COR-L47 (cell line): ENCODE measurements around the gene MMP28.

Source experiments
- DNase-seq: peaks from one replicate; lab custom pipeline; 2025; lab: John Stamatoyannopoulos, UW

Gene MMP28

DNA sequence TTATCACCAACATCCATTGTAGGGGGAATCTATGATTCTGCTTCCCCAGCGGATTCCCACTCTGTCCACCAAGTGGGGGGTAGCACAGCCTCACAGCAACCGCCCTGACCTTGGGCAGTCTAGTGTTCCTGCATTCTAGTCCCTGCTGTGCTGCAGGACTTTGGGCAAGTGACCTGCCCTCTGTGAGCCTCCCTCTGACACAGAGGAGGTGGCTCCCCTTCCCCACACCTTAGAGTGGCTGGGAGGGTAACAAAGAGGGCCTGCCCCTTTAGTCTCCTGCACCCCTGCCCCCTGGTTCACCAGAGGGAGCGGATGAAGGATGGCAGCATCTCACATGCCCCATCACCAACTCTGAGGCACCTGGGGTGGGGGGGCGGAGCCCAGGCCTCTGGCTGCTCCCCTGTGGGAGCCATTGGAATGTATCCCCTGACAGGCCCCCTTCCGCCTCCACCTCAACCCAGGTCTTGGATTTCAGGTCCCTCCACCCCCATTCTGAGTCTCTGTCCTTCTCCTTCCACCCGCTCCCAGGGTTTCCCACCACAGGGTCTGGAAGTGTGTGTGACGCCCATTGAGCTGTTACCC is 52.5 kb downstream of the MMP28 start:
- no peak for DNase-seq

DNA sequence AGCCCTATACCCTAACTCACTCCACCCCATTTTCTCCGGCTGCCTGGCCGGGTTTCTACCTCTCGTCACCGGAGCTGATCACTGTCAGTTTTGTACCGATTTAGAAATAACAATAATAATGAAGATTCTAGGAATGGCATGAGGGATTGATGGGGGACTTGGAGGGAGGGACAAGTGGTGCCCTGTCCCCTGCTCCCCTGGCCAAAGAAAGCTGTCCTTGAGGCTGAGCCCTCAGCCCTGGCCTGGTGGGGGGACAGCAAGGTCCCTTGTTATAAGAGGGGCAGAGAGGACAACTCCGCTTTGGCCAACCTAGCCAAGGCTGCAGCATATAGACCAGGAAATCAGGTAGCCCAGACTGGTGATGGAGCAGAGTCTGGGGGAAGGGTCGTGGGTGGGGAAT is 52.9 kb downstream of the MMP28 start:
- DNase-seq: no peak

DNA sequence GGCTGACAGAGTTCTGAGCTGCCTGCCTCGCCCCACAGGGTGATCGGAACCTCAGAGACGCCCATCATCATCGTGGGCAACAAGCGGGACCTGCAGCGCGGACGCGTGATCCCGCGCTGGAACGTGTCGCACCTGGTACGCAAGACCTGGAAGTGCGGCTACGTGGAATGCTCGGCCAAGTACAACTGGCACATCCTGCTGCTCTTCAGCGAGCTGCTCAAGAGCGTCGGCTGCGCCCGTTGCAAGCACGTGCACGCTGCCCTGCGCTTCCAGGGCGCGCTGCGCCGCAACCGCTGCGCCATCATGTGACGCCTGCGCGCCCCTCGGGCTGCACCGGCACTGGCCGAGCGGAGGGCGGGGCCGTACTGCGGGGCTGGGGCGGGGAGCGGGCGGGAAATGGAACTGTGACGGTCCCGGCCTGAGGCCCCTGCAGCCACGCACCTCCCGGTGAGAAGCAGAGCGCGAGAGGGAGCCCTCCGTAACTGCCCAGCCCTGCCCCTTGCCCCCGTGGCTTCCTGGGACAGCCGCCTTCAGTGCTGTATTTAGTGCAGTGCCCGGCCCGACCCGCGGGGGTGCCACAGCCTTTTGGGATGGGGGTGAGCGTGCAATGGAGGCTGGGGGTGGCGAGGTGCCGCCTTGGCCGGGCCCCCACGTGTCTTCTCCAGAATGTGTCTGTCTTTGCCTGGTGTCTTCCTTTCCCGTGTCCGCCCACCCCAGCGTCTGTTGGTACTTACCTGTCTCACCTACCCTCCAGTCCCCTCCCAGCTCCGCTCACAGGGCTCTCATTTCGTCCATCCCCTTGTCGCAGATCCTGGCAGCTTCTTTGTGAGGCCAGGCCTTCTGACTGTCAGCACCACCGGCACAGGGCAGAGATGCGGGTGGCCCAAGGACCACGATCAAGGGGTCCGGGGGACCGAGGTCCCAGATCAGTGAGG is 54.2 kb downstream of the MMP28 start:
- no peak for DNase-seq

DNA sequence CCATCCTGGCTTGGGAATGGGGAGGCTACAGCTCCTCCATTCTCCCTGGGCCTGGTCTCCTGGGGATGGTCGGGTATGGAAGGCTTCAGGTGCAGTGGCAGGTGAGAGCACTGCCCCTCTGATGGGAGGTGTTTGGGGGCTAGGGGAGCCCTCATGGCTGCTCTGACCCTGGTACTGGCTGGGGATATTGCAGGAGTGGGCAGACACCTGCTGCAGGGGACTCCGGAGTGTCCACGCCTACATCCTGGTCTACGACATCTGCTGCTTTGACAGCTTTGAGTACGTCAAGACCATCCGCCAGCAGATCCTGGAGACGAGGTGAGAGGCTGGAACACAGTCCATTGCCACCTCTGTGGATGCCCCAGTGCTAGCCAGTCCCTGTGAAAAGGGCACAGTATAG is 55.2 kb downstream of the MMP28 start:
- no peak for DNase-seq

DNA sequence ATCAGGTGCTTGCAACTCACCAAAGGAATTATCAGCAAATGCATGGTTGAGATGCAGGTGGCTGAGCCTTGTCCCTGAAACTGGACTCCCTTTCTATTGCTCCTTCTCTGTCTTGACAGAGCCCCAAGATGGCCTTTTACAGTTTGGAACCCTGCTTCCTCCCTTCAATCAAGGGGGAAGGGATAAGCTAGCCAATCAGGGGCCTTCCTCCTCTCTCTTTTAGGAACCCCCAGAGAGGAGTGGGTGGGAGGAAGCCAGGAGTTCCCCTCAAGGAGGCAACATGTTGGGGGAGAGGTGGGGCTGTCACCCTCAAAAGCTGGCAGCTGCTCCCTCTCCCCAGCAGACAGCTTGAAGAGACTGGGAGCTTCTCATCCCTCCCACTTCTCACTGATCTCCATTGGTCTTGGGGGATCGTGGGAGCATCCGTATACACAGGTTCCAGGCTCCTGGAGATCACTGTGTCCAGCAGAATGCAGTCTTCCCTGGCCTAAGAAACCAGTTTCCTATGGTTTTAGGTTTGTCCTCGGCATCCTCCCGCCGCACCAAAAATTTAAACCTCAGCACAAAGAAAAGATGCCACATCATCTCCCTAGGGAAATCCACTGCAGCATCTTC is 56.8 kb downstream of the MMP28 start:
- DNase-seq: no peak

DNA sequence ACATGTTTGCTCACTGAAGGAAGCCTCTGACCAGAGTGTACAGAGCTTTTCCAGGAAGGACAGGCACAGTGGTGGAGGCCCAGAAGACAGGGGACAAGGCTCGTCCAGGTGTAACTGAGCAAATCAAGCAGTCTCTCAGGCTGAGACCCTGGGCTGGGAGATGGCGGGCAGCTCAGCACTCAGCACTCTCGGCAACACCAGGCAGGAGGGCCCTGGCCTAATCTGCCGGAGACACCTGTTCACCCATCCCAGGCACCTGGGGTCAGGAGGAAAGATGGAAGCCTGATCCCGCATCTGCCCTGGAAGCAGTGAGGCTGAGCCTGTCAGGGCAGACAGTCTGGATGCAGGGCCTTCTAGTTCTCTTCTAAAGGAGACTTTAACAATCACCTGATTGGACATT is 59.2 kb downstream of the MMP28 start:
- DNase-seq: no peak

DNA sequence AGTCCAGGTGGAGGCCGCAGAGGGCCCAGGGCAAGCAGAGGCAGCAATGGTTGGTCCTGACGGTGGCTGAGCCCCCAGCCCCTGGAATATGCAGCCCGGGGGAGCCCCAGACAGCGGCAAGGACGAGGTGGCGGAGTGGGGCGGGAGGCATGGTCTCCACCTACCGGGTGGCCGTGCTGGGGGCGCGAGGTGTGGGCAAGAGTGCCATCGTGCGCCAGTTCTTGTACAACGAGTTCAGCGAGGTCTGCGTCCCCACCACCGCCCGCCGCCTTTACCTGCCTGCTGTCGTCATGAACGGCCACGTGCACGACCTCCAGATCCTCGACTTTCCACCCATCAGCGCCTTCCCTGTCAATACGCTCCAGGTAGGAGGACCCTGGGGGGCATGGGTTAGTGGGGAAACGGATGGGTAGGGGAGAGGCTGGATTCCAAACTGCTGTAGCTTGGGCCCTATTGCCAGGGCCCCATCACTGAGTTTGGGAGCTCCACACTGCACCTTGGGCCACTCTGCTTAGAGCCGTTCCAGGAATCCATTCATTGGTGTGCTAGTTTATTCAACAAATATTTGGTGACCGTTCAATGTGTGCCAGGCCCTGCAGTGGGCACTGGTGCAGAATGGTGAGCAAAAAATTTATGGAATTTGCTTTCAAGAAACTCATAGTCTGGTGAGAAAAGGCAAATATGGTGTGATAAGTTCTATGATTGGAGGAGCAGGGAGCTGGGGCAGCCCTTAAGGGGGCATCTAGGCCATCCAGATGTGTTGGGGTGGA is 60.2 kb downstream of the MMP28 start:
- DNase-seq: no peak

DNA sequence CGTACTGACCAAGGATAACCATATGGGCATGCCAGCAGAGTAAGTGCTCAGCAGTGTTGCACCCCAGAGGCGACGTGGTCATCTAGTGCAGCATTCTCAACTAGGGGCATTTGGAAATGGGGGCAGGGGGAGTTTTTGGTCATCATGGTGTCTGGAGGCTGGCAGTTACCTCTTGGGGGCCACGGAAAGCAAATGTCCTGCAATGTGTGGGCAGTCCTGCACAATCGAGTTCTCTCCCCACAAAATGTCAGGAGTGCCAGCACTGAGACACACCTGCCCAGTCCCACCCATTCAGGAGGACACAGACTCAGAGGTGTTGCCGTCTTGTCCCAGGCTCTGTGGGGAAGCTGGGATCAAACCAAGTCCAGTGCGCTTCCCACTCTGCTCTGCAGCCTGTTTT is 61.0 kb downstream of the MMP28 start:
- no peak for DNase-seq

DNA sequence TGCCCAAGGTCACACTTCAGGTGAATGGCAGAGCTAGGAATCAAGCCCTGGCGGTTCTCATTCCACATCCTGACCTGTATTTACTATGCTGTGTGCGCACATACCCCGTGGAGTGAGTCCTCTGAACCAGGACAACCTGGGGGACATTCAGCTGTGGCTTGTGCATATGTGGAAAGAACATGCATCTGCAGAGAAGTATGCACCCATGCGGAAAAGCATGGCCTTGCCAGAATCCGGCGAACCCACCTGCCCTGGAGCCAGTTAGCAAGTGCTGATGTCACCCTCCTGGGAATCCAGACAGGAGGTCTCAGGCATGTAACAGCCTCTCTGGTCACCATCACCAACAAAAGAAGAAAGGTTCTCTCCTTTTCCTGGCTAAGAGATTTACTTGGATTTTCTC is 62.1 kb downstream of the MMP28 start:
- DNase-seq: no peak

DNA sequence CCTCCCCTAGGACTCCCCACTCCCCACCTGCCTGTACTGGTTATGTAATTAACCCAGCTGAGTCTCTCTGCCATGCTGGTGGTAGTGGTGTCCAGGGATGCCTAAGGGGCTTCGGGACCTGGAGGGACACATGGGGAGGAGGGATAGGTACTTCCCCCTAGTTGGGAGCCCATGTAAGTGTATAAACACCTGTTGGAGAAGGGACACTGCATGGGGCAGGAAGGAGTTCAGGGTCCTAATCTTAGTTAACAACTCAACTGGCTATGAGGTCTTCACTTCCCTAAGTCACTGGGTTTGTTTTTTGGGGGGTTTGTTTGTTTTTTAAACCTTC is 62.7 kb downstream of the MMP28 start:
- DNase-seq: no peak

DNA sequence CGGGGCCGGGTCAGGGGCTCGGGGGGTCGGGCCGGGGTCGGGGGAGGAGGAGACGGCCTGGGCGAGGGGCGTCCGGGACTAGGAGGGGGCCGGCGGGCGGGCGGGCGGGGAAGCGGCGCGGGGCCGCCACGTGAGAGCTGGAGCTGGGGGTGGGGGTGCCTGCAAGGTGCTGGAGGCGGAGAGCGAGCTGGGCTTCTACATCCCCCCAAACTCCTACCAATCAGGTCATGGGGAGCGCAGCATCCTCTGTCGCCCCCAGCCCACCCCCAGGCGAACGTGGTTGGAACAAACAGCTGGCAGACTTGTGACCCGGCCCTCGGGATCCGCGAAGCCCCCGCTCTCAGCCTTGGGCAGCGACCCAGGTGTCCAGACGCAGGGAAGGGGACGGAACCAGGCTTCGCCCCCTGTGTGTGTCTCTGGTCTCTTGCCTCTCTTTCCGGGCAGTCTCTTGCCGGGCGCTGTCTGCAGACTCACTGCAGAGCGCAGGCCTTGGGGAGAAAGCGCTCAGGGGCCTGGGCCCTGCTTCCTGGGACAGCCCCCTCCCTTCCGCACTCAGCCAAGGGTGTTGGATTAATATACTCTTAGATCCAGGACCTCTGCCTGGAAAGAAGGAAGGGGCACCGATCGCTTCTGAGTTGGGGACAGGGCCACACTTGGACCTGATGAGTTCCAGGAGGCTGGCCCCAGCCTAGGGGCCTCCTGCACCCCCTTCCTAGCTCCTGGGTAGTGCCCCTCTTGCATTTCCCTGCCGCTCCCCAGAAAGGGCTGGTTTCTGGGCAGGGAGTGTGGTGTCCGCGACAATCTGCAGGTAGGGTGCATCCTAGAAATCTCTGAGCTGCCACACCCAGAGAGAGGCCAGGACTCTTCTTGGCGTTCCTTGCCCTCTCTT is 63.3 kb downstream of the MMP28 start:
- no peak for DNase-seq

DNA sequence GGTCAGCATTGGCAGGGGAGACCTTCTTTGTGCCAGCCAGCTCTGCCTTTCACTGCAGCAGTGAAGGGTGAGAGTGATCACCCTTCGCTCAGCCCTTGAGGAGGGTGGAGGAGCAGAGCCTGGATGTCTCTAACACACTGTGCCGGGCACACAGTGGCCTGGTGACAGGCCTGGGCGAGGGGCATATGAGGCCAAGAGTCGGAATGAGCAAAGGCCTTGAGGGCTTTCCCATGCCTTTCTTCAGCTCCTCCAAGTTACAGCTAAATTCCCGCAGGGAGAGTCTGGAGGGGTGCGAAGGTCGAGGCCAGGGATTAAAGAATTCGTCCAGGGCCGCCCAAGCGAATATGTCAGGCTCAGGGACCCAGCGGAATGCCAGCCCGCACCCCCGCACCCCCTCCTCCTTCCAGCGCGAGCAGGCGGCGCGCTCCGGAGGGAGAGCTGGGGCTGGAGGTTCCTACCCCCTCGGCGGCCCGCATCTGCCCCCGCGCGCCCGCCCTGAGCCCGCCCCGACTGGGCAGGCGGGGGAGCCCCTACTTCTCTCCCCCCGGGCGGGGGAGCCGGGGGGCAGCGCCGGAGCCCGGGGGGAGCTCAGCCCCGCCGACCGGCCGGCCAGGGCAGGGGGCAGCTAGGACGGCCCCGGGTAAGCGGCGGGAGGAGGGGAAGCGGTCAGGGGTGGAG is 64.1 kb downstream of the MMP28 start, which contains the start of gene RASL10B:
RASL10B (plus strand) TSS at position 401 of the 678 bp plus-strand sequence. CDS start 3,546 bp downstream, outside the sequence.
- peak; percentile 43 for DNase-seq

DNA sequence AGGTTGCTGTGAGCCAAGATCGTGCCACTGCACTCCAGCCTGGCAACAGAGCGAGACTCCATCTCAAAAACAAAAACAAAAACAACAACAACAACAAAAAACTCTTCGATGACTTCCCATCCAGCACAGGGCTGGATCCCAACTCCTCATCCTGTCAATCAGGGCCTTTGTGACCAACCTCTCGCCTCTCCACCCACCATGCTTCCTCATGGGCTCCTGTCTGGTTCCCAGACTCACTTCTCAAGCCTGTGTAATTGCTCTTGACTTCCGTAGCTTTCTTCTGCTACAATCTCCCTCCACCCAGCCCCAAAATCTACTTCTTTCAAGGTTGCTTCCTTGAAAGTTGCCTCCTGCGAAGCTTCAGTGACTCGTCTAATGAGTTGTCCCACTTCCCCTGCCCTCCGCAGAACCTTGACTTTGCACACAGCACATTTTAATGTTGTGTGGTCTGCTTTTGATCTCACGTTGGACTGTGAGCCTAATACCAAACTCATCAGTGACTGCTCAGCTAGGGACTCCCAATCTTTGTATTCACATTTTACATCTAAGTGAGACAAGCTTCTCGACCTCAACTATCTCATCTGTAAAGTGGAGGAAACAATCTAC is 64.9 kb downstream of the MMP28 start:
- no peak for DNase-seq

DNA sequence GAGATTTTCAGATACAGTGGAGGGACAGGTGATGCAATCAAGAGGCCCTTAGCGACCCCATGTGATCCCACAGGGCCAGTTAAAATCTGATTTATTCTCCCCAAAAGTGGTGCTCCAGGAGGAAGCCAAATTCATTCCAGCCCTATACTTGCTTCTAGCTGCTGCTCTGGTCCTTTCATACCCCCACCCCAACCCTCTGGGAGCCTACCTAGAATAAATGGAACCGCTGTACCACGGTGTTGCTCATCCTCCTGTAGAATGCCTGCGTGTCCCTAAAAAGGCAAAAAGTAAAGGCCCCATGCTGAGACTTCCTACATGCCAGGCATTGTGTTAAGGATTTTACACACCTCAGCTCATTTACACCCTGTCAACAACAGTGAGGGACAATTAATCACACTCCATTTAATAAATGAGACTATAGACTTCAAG is 66.0 kb downstream of the MMP28 start:
- no peak for DNase-seq

DNA sequence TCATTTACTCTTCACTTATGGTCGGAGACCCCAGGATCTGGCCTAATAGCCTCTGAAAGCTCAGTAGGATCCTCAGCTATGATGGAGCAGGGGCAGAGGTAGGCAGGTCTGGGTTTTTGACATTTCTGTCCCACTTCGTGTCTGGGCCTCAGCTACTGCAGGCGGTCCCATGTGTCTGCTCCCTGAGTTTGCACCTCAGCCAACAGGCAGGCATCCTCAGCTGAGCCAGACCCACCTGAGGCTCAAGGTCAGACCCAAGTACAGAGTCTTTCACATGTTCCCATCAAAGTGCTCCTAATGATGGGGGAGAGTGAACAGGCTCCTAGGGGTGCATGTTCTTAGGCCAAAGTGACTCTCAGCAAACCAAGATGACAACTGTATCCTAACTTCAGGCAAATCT is 66.9 kb downstream of the MMP28 start:
- DNase-seq: no peak

DNA sequence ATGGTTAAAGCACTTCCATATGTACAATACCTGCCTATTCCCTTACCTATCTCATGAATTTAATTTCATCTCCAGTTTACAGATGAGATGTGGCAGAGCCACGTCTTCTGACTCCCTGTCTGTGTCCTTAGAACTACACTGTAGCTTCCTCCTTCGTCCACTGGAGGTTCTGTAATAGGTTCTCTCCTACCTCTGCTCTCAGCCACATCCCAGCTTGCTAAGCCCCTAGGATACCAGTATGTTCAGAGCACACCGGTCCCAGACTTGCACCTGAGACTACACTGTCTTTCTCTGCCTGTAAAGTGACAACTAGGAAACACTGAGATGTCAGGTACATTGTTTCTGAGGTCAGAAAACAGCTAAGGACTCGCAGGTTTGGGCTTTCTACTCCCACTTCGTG is 67.8 kb downstream of the MMP28 start:
- no peak for DNase-seq

DNA sequence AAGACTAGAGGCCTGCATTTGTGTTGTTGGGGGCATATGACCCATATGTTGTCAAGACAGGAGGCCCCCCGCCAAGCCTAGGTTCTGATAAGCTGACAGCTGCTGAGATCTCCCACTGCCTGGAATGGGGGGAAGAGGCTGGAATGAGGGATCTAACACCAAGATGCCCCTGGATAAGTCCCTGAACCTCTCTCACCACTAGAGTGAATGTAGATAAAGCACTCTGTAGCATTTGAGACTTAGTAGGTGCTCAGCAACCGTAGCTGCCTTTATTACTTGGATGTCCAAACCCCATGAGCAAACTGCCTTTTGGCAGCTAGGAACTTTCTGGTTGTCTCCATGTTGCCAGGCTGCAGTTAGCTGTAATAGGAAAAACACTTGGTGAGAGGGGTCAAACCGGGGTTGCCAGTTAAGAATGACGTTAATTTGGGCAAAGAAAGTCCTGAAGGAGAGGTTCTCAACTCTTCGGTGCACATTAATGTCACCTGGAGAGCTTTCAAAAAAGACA is 68.4 kb downstream of the MMP28 start:
- no peak for DNase-seq

DNA sequence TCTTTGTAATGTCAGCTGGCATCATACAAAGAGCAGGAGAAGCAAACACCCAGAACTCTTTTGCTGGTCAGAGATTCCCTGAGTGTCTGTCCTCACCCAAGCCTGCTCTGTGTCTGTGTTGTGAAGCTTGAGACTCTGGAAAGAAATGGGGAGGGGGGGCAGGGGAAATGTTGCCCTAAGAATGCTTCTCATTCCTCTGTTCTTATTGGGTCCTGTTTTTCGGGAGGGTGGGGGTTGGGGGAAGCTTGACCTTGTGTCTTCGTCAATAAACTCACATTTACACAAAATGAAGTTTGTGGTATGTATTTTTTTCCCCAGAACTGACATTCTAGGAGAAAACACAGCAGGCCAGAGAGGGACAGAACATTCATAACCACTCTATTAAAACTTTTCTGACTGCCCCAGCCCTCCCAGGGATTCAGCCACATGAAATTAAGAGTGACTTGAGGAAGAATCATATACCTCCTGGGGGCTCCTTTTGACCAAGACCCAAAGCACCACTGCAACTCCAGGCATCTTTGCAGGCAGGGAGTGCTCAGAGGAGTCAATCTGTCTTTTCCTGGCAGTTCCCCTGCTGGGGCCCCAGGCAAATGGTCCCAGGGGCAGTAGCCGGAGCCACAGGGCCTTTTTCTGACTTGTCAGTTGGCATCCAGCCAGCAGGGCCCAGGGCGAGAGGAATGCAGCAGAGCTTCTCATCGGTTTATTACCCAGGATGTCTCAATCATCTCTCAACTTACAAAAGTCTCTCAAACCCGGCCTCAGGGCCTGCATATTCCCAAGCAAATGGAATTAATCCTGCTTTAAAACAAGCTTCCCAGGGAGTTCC is 69.1 kb downstream of the MMP28 start:
- no peak for DNase-seq

DNA sequence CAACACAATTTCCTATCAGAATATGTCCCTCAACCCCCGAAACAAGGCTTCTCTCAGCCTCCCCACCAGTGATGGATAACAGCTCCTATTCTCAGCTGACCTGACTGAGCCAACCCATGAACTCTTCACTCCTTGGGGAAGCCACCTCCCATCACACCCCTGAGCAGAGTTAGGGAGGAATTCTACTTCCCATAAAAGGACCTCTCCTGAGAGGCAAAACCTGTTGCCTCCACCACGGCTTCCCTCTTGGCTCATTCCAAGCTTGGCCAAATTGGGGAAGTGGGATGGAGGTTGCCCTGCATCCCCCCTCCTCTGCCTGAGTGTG is 69.7 kb downstream of the MMP28 start:
- DNase-seq: no peak
